ENCODE data around the gene SART1.

The SART1 gene

DNA sequence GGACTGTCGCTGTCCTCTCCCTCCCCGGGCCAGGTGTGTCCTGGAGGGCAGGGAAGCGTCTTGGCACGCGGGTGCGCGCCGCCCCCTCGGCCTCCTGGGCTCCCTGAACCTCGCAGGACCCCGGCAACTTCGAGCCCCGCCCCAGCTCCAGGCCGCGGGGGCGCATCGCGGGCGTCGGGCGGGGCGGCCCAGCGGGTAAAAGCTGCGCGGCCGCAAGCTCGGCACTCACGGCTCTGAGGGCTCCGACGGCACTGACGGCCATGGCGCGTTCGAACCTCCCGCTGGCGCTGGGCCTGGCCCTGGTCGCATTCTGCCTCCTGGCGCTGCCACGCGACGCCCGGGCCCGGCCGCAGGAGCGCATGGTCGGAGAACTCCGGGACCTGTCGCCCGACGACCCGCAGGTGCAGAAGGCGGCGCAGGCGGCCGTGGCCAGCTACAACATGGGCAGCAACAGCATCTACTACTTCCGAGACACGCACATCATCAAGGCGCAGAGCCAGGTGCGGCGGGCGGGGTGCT is 50.3 kb downstream of the SART1 start, which contains the start of gene CST6:
TSS of gene CST6 (plus strand) at position 224 of the 519 bp plus-strand sequence. CDS start at position 261, 37 bp downstream.
- TF ChIP-seq NFIC (IDR thresholded peaks at IDR 0.05) (no peak), RAD21 (IDR thresholded peaks at IDR 0.05; ENCODE audit: low read depth) (no peak), ZBTB7A (IDR thresholded peaks at IDR 0.05; ENCODE audit: low read depth) (peak; percentile 65; the same call in 1 of the 2 replicates), YY1 (IDR thresholded peaks at IDR 0.05; ENCODE audit: low read depth) (no peak), CREB1 (IDR thresholded peaks at IDR 0.05; ENCODE audit: low read depth) (no peak), FOXM1 (IDR thresholded peaks at IDR 0.05; ENCODE audit: borderline replicate concordance, low read depth) (no peak), EGR1 (IDR thresholded peaks at IDR 0.05) (peak; percentile 50), CEBPB (IDR thresholded peaks at IDR 0.05) (no peak), TEAD4 (IDR thresholded peaks at IDR 0.05) (no peak), EP300 (IDR thresholded peaks at IDR 0.05; ENCODE audit: borderline replicate concordance) (no peak), TAF1 (IDR thresholded peaks at IDR 0.05; ENCODE audit: low read depth) (no peak)
- TF ChIP-seq, protein P1, sequence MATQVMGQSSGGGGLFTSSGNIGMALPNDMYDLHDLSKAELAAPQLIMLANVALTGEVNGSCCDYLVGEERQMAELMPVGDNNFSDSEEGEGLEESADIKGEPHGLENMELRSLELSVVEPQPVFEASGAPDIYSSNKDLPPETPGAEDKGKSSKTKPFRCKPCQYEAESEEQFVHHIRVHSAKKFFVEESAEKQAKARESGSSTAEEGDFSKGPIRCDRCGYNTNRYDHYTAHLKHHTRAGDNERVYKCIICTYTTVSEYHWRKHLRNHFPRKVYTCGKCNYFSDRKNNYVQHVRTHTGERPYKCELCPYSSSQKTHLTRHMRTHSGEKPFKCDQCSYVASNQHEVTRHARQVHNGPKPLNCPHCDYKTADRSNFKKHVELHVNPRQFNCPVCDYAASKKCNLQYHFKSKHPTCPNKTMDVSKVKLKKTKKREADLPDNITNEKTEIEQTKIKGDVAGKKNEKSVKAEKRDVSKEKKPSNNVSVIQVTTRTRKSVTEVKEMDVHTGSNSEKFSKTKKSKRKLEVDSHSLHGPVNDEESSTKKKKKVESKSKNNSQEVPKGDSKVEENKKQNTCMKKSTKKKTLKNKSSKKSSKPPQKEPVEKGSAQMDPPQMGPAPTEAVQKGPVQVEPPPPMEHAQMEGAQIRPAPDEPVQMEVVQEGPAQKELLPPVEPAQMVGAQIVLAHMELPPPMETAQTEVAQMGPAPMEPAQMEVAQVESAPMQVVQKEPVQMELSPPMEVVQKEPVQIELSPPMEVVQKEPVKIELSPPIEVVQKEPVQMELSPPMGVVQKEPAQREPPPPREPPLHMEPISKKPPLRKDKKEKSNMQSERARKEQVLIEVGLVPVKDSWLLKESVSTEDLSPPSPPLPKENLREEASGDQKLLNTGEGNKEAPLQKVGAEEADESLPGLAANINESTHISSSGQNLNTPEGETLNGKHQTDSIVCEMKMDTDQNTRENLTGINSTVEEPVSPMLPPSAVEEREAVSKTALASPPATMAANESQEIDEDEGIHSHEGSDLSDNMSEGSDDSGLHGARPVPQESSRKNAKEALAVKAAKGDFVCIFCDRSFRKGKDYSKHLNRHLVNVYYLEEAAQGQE (IDR thresholded peaks at IDR 0.05; ENCODE audit: low read depth): no peak
- TF ChIP-seq, protein P2, sequence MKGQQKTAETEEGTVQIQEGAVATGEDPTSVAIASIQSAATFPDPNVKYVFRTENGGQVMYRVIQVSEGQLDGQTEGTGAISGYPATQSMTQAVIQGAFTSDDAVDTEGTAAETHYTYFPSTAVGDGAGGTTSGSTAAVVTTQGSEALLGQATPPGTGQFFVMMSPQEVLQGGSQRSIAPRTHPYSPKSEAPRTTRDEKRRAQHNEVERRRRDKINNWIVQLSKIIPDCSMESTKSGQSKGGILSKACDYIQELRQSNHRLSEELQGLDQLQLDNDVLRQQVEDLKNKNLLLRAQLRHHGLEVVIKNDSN (IDR thresholded peaks at IDR 0.05): no peak

DNA sequence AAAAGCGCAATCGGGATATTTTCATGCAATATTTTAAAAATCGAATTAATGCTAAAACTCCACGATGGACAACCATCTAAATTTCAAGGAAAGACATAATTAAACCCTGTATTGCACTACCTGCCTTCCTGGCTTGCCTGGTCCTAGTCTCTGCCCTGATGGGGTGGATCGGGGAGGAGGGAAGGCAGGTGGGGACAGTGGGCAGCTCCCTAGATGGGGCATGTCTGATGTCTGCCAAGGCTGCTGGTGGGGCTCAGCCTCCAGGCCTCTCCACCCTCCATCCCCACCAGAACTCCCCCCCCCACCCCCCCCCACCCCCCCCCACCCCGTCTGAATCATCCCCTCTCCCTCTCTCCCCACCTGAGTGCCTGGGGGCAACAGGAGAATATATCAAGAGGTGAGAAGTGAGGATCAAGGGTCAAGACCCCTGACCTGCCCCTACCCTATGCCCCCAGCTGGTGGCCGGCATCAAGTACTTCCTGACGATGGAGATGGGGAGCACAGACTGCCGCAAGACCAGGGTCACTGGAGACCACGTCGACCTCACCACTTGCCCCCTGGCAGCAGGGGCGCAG is 50.9 kb downstream of the SART1 start:
- TF ChIP-seq, protein P2 (IDR thresholded peaks at IDR 0.05): no peak
- TF ChIP-seq, protein P1 (IDR thresholded peaks at IDR 0.05; ENCODE audit: low read depth): no peak
- TF ChIP-seq ZBTB7A (IDR thresholded peaks at IDR 0.05; ENCODE audit: low read depth) (peak; percentile 72; the same call in 1 of the 2 replicates), EP300 (IDR thresholded peaks at IDR 0.05; ENCODE audit: borderline replicate concordance) (no peak)
- TF ChIP-seq, protein P3, sequence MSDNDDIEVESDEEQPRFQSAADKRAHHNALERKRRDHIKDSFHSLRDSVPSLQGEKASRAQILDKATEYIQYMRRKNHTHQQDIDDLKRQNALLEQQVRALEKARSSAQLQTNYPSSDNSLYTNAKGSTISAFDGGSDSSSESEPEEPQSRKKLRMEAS (IDR thresholded peaks at IDR 0.05): no peak

DNA sequence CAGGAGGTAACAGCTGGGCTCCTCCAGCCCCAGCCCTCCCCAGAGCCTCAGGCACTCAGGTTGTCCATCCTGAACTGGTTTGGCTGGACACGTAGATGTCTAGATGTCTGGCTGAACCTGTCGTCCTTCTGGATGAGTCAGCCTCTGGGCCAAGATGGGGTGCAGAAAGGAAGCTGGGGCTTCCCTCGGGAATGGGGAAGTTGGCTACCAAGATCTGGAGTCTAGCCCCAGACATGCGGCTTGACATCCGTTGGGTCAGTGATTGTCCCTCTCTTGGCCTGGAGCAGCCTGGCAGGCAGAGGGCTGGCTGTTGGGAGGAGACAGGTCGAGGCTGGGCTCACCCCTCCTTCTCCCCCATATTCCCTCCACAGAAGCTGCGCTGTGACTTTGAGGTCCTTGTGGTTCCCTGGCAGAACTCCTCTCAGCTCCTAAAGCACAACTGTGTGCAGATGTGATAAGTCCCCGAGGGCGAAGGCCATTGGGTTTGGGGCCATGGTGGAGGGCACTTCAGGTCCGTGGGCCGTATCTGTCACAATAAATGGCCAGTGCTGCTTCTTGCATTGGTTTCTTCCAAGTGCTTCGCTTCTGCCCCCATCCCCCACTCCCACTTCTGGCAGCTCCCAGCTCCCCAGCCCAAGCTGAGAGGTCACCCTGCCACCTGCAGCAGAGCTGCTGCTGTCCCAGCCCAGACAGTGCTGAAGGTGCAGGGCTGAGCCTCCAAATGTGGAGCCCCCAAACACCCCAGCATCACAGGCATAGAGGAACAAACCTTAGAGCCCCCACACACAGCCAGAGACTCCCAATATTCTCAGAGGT is 51.6 kb downstream of the SART1 start:
- peak; percentile 46; the same call in 1 of the 2 replicates for TF ChIP-seq YY1 (IDR thresholded peaks at IDR 0.05; ENCODE audit: low read depth)
- TF ChIP-seq FOXM1 (IDR thresholded peaks at IDR 0.05; ENCODE audit: borderline replicate concordance, low read depth): no peak; the same call in 1 of the 2 replicates
- TF ChIP-seq NFIC (IDR thresholded peaks at IDR 0.05): peak; percentile 84
- TF ChIP-seq, protein P2 (IDR thresholded peaks at IDR 0.05): no peak
- no peak for TF ChIP-seq CREB1 (IDR thresholded peaks at IDR 0.05; ENCODE audit: low read depth)
- no peak for TF ChIP-seq EGR1 (IDR thresholded peaks at IDR 0.05)
- peak; percentile 8 for TF ChIP-seq ZBTB7A (IDR thresholded peaks at IDR 0.05; ENCODE audit: low read depth)
- TF ChIP-seq, protein P1 (IDR thresholded peaks at IDR 0.05; ENCODE audit: low read depth): peak; percentile 81
- peak; percentile 81 for TF ChIP-seq TEAD4 (IDR thresholded peaks at IDR 0.05)
- no peak for TF ChIP-seq CEBPB (IDR thresholded peaks at IDR 0.05)
- peak; percentile 91 for TF ChIP-seq TCF12 (IDR thresholded peaks at IDR 0.05; ENCODE audit: low read depth)
- no peak for TF ChIP-seq TAF1 (IDR thresholded peaks at IDR 0.05; ENCODE audit: low read depth)
- TF ChIP-seq EP300 (IDR thresholded peaks at IDR 0.05; ENCODE audit: borderline replicate concordance): peak; percentile 92
- TF ChIP-seq RAD21 (IDR thresholded peaks at IDR 0.05; ENCODE audit: low read depth): no peak
- TF ChIP-seq, protein P3 (IDR thresholded peaks at IDR 0.05): no peak; the same call in 1 of the 2 replicates
